IPS-18c (cell line): ENCODE data around the gene GPBAR1.
A peak's percentile ranks its signal among the peaks of the same experiment; 100 is the strongest.

Source experiments
- H3K4me3 ChIP-seq: 2 replicates; pipeline ENCODE4 v1.7.0; 2013; ENCODE audit warnings: low read depth, mild to moderate bottlenecking, low read length, moderate library complexity; ENCODE audit not compliant: insufficient read depth
- H3K9me3 ChIP-seq: one replicate; pipeline ENCODE4 v1.6.1; 2013; ENCODE audit warnings: mild to moderate bottlenecking, low read length, moderate library complexity; ENCODE audit not compliant: control insufficient read depth, insufficient read depth

GPBAR1 gene

DNA sequence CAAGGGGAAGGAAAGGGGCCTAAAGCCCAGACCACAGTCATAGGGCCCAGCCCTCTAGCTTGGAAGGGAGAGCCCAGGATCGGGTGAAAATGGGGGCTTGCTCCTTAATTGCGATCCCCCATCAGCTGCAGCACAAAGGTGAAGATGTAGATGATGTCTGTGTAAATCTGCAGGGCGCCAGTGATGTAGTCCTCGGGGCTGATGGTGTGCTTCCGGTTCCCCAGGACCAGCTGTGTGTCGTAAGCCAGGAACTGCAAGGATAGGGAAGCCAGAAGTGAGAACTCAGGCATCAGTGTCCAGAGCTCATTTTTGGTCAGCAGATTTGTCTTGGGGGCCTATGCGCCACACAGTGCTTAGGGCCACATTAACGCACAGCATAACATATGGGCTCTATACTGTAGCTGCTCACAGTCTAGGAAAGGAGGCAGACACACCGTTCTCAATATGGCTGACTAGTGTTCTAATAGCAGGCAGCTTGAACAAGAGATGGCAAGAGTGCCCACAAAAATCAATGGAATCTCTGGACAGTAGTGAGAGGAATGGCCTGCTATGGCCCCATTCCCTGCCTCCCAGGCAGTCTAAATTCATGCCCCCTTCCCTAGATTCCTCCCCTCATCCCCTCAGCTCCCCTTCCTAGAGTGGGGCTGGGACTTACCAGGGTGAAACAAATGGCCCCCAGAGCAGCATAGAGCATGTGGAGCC, 14.7 kb downstream of the GPBAR1 start:
- no peak overlapping the region for H3K4me3 ChIP-seq
- H3K9me3 ChIP-seq, result no peaks in the 10 kb centered on the region

DNA sequence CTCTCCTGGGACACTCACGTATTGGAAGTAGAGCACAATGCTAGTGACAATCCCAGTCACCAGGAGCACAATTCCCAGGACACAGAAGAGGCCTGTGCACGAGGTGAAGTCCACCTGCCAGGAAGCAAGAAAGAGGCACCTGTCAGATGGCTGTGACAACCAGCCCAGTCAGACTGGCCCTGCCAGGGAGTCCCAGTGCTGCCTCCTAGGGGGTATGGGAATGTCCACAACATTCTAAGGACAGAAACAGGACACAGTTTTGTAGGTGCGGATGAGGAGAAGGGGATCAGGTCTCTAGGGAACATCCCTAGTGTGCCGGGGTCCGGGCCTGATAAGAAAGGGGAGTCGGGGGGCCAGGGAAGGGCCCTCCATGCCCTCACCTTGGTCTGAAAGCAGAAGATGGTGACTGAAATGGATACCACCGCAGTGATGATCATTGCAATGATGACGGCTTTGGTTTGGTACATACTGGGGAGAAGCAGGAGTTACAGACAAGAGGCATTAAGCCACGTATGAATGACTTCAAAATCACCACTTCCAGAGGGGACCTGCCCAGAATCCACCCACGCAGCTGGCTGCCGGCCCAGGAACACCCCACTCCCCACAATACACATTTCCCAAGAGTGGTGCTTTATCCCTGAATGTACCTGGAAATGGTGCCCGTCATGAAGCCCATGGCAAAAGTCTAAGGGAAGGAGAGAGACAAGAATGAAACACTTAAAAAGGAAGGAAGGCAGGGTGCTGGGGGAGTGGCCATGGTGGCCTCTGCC, 16.4 kb downstream of the GPBAR1 start:
- H3K9me3 ChIP-seq, result no peaks in the 10 kb centered on the region
- H3K4me3 ChIP-seq, result no peak overlapping the region

DNA sequence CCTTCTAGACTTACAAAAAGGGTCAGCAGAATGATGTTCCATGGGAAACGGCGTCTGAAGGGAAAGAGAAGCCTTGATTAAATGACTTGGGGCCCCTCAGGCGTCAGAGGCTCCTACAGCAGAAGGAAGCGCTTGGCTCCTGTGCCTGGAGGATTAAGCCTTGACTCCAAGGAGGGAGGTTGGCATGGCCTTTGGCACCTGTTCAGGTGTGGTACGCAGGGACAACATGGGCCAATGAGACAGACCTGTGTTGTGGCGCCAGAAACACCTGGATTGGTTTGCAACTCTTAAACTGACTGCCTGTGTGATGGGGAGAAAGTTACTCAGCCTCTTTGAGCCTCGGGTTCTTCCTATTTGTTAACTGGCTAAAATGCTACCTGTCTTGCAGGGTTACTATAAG, 17.1 kb downstream of the GPBAR1 start:
- H3K9me3 ChIP-seq, result peaks cover under 1% of the 10 kb centered on the region
- H3K4me3 ChIP-seq, result no peak overlapping the region

DNA sequence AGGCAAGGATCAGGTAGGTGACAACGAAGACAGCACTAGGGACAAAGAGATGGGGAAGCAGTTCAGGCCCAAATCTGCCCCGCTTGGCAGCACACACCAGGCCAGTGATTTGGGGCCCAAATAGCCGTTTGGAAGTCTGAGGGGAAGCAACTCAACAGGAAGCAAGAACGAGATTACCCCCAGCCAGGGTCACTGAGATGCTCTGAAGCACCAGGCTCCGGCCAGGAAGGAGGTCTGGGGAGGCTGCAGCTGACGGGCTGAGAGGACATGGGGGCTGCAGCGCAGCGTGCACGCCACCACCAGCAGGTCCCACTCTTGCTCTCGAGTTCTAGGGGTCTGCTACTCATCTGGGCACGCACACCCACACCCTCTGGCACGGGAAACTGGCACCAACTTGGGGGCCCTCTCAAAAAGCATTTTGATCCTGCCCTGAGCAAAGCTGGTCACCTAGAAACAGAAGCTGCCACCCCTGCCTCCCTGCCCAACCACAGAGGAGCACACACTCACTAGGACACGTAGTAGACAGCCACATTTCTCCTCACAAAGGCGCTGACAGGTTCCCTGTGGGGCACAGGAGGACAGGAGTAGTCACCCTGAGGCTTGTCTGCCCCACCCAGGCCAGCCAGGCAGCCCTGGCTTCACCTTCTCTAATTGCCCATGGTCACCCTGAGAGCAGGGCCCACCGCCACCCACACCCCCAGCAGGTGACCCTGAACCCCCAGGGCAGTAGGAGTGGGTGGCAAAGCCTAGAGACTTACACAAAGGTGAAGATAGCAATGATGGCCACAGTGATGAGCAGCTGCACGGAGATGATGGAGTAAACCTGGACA, 17.9 kb downstream of the GPBAR1 start:
- H3K4me3 ChIP-seq, result no peak overlapping the region

DNA sequence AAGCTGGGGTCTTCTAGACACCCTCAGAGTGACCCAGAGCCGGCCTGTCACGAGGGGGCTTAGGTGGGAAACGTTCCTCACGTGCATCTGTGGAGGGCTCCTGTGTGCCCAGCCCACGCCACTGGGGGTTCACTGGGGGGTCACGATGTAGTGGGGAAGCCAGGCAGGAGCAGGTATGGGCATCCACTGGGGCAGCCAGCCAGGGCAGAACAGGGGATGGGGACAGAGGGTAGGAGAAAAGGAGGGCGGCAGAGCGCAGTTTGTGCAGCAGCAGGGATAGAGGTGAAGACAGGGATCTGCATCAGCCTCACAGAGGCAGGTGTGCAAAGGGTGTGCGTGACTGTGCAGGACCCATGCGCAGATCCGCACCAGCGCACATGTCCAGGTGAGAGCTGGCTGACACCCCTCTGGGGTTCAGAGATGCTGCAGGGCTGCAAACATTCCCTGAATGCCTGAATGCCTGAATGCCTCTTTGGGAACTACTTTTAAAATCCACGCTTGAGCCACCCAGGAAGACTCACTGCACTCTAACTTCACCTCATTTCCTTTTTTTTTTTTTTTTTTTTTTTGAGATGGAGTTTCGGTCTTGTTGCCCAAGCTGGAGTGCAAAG, 19.6 kb downstream of the GPBAR1 start:
- no peak overlapping the region for H3K4me3 ChIP-seq
- H3K9me3 ChIP-seq, result peaks cover 2% of the 10 kb centered on the region

More for the DNA sequence above, 17.9 kb downstream of the GPBAR1 start:
- H3K9me3 ChIP-seq, result peaks cover 2% of the 10 kb centered on the region

DNA sequence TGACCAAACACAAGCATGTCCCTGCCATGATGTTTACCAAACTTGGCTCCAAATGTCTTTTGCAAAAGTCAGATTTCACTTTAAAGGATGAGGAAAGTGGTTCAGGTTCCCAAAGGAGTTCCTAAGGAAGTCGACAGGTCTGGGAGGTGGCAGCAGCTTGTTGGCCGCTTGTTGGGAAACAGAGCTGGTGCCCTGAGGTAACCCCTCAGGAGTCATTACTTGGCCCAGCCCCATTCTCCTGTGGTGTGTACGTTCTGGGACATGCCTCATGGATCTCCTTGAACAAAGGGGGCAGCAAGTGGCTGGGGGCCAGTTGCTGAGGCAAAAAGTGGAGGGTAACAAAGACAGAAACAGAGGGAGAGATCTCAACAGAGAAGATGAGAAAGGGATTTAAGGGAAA, 20.6 kb downstream of the GPBAR1 start:
- Histone ChIP-seq H3K4me3 (no peak overlapping the region), H3K9me3 (peaks cover 2% of the 10 kb centered on the region)

DNA sequence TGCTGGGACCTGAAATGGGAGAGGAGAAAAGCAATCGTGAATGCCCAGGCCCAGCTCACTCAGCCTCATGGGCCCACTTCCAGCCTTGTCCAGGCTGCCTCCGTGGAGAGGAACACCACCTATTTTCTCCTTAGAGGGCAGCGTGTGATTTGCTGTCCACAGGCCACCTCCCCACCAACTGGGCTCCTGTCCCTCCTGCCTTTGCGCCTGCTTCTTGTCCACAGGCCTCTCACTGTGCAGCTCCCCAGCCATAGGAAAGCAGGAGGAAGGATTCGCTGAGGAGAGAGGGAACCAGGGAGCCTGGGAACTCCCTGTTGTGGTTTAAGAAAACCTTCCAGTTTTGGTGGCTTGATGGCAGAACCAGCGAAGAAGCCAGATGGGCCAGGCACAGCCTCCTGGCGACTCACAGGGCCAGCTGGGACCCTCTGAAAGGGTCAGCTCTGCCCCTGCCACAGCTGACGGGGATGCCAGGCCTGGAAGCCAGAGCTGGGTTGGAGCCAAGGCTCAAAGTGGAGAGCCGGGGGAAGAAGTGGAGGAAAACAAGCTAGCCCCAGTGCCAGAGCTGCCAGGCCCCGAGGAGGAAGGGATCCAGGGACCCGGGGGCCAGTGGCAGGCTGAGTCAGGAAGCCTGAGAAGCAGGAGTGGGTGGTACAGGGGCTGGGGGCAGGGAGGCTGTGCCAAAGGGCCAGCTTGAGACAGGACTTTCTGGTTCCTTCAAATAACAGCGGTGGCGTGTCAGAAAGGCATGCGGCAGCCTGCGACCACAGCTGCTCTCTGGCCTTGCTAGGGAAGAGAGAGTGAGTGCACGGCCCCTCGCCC, 21.6 kb downstream of the GPBAR1 start:
- Histone ChIP-seq H3K4me3 (no peak overlapping the region), H3K9me3 (peaks cover 2% of the 10 kb centered on the region)

DNA sequence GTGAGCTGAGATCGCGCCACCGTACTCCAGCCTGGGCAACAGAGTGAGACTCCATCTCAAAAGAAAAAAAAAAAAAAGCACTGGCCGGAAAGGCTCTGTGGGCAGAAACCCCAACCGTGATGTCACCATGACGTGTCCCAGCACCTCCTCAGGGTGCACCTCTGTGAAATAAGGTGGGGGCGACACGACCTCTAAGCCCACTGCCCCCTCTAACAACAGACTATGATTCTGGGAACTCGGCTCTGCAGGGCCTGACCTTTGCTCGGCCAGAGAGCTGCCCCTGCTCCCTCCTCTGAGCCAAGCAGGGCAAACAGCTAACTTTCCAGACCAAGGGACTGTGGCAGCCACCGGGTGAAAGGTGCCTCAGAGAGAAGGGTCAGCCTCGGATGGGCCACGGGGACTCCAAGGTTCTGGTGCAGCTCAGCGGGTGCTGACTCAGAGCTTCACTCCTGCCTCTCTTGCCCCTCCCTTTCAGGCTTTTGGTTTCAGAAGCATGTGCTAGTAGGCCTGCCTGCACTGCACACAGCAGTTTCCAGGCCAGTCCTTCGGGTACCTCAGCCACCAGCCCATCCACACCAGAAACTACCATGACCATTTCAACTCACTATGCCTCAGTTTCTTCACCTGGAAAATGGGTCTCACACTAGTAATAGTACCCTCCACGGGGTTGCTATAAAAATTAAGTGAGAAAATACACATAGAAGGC, 23.4 kb downstream of the GPBAR1 start:
- peaks cover 2% of the 10 kb centered on the region for H3K9me3 ChIP-seq
- H3K4me3 ChIP-seq, result no peak overlapping the region

DNA sequence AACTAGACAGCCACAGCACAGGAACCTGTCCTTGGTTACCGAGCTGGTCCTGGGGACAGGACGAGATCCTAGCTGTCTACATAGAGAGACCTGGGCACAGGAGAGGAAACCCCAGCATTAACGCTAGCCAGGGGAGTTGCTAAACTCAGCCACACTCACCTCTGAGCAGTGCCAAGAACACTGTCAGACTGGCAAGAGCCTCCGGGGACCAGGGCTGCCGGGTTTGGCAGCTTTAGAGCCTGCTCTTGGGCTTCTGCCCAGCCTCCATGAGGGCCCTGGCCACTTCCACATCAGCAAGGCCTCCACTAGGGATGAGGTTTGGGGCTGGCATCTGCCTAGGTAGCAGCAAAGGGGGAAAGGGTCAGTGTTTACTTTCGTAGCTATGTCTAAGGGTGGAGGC, 24.8 kb downstream of the GPBAR1 start:
- peaks cover 2% of the 10 kb centered on the region for H3K9me3 ChIP-seq
- no peak overlapping the region for H3K4me3 ChIP-seq

DNA sequence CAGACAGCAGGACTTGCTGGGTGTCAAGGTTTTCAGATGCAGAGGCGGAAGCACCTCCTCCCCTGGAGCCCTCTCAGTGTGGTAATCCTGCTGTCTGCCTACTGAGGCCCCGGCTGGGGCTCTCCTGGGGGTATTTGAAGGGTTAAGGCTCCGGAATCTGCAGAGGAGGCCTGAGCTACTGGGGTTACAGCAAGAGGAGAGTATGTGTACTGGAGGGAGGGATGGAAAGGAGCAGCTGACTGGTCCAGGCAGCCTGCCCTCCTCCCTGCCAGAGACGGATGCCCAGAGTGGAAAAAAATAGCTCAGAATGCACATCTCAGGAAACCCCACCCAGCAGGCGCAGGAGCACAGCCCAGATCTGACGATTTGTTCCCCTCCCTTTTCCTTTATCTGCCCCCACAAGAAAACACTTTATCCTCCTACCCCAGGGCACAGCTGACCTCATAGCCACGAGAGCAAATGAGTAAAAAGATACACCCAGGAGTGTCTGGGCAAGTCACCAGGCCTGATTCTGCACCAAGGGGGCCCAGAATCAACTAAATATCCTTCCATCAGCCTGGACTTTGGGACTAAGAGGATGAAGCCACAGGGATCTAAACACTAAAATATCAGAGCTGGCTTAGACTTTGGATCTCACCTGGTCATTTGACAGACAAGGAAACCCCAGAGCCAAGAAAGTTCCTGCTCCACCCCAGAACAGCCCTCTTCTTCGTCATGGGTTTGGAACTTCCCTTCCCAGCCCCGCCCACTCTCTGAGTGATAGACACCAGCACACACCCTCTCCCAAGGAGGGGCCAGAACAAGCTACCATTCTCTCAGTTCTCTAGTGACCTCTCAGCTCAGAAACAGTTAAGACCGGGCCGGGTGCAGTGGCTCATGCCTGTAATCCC, 26.0 kb downstream of the GPBAR1 start:
- H3K4me3 ChIP-seq, result peak overlapping the region; percentile 34; the same call in 1 of the 2 replicates
- peaks cover 2% of the 10 kb centered on the region for H3K9me3 ChIP-seq

DNA sequence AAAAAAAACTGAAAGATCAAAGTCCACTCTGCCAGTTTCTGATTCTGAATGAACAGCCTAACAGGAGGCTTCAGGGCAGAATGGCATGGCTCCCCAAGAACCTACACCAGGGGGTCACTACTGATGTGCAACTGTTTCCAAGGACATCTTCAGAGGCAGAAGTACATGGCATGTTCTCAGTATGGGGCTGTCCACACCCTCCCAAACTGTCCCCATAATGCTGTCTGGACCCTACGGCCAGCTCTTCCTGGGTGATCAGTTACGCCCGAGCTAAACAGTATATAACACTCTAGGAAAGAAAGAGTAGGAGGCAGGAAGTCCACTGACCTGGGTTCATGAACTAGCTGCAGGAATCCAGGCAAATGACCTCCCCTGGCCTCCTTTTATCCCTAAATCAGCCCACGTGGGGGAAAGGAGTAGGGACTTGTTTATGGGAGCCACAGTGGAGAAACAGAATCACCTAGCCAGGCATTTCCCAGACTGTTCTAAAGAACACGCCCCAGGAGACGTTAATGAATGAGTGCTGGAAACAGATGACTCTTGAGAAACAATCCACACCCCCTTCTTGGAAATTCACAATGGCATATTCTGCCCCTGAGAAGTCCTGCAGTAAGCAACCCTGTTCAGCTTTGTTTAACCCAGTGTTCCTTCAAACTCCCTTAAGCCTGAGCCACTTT, 29.0 kb downstream of the GPBAR1 start:
- H3K4me3 ChIP-seq, result no peak overlapping the region
- no peaks in the 10 kb centered on the region for H3K9me3 ChIP-seq

DNA sequence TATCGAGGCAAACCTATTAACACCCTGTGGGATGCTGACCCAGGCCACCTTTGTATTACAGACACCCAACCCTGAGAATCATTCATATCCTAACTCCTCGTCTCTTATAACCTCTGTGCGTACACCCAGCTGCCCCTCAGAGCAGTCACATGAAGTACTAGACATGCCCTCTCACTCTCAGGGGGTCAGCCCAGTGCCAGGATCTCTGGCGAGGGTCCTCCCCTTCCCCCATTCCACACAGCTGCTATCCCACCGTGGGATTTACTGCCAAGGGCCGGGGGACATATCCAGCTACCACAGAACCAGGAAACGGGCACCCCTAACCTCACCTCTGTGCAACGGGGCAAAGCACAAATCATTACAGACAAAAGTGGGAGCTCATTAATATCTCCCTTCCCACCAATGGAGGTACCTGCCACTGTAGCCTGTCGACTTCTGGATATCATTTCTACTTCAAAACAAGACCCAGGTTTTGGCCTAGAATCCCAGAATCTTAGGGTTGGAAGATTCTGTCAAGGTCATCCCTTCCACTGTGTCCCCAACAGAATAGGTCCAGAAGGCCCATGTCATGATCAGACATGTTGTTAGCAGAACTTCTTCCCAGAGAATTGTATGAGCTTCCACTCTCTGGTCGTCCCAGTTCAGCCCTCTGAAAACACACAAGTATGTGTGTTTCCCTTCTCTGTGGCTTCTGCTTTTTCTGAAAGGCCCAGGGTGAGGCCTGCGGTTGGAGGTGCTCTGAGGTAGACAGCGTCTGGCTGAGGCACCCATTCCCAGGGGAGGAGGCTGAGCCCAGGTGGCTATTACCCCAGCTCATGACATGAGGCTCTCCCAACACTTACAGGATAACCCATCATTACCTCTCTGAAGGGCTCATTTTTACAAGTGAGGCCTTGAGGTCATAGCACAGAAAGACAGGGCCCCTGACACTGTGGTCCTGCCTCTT, 29.8 kb downstream of the GPBAR1 start:
- no peaks in the 10 kb centered on the region for H3K9me3 ChIP-seq
- H3K4me3 ChIP-seq, result peak overlapping the region; percentile 4; the same call in 1 of the 2 replicates

DNA sequence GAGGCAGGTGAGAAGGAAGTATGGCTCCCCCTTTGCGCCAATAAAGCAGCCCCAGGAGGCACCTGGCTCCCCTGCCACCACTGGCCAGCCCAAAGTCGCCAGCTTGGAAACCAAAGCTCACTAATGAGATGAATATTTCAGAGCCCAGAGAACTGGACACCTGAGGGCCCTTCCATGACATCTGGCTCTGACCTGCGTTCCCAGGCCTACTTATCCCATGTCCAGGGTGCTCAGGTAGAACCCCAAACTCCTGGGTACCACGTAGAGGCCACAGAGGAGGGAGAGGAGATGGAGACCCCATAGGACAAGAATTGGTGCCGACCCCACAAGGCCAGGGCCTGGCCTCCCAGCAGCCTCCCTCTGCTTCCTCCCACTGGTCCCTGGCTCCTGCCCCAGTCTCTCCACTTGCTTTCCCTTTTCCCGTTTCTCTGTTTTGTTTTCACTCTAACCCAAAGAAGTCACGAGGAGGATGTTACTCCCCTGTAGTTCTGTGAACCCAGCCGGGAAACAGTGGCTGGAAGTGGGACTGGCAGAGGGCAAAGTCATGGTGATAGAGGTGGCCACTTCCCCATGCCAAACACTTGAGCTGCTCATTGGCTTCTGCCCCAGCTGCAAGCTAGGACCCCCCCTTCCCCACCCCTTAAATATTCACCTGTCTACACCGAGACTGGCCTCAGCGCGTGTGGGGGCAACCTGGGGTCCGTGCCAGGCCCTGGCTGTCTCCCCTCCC, 30.7 kb downstream of the GPBAR1 start:
- Histone ChIP-seq H3K9me3 (no peaks in the 10 kb centered on the region), H3K4me3 (peak overlapping the region; percentile 83)
